Hepatocyte (in vitro differentiated cells): ENCODE results near the gene POLE4. TPM values are rescaled to one million over a fixed set of nuclear protein-coding genes. Genes with fewer than 3 reads are reported as not detected.

Experiments
- DNase-seq: peaks from one replicate; pipeline ENCODE4 v3.0.0-alpha.2; 2016; ENCODE audit warnings: low spot score
- H2AFZ ChIP-seq: fragments of 200-600 bp; sonication (generic); 2 replicates; pipeline ENCODE4 v1.6.0; 2016; ENCODE audit warnings: antibody characterized with exemption, mild to moderate bottlenecking
- H3K27ac ChIP-seq: fragments of 200-600 bp; sonication (generic); 2 replicates; pipeline ENCODE4 v1.5.1; 2016; ENCODE audit warnings: mild to moderate bottlenecking
- H3K27me3 ChIP-seq: fragments of 200-600 bp; sonication (generic); 2 replicates; pipeline ENCODE4 v1.6.1; 2016
- H3K36me3 ChIP-seq: fragments of 200-600 bp; sonication (generic); replicated peaks from 2 replicates; pipeline ENCODE4 v1.5.1; 2016; ENCODE audit warnings: low read depth; ENCODE audit not compliant: insufficient read depth
- H3K4me1 ChIP-seq: fragments of 200-600 bp; sonication (generic); 2 replicates; pipeline ENCODE4 v1.5.1; 2016; ENCODE audit warnings: mild to moderate bottlenecking, moderate library complexity; ENCODE audit not compliant: insufficient read depth
- H3K4me2 ChIP-seq: fragments of 200-600 bp; sonication (generic); 2 replicates; pipeline ENCODE4 v1.6.0; 2016
- H3K4me3 ChIP-seq: fragments of 200-600 bp; sonication (generic); 2 replicates; pipeline ENCODE4 v1.5.1; 2016; ENCODE audit warnings: mild to moderate bottlenecking
- H3K79me2 ChIP-seq: fragments of 200-600 bp; sonication (generic); 2 replicates; pipeline ENCODE4 v1.6.0; 2017; ENCODE audit warnings: mild to moderate bottlenecking
- H3K9me2 ChIP-seq: fragments of 200-600 bp; sonication (generic); replicated peaks from 2 replicates; pipeline ENCODE4 v1.6.0; 2017; ENCODE audit warnings: mild to moderate bottlenecking; ENCODE audit not compliant: insufficient read depth
- H3K9me3 ChIP-seq: fragments of 200-600 bp; sonication (generic); 2 replicates; pipeline ENCODE4 v1.5.1; 2016; ENCODE audit warnings: low read depth, mild to moderate bottlenecking
- H4K20me1 ChIP-seq: fragments of 200-600 bp; sonication (generic); 2 replicates; pipeline ENCODE4 v1.6.0; 2016; ENCODE audit warnings: mild to moderate bottlenecking; ENCODE audit not compliant: insufficient read depth, poor library complexity, severe bottlenecking
- CTCF ChIP-seq: fragments of 200-600 bp; sonication (generic); IDR thresholded peaks from 2 replicates; pipeline ENCODE4 v1.5.1; 2016; ENCODE audit warnings: antibody characterized with exemption, mild to moderate bottlenecking; ENCODE audit not compliant: poor library complexity
- EZH2 ChIP-seq: fragments of 200-600 bp; sonication (generic); IDR thresholded peaks from 2 replicates; pipeline ENCODE4 v1.6.1; 2016; ENCODE audit warnings: antibody characterized with exemption, mild to moderate bottlenecking, borderline replicate concordance
- EZH2phosphoT487 ChIP-seq: fragments of 200-600 bp; sonication (generic); IDR thresholded peaks from one replicate; pipeline ENCODE4 v1.6.1; 2018; ENCODE audit warnings: antibody characterized with exemption, mild to moderate bottlenecking, low read depth, moderate library complexity; ENCODE audit not compliant: unreplicated experiment, severe bottlenecking
- WGBS: methylation state at CpG from one replicate; pipeline ENCODE4 v1.1.6; 2016; ENCODE audit warnings: low lambda C conversion rate; ENCODE audit errors: missing lambda C conversion rate; 5-methylcytosine and 5-hydroxymethylcytosine counted together
- polyA plus RNA-seq: library from polyadenylated mRNA; unstranded; fragments of >200 nt; fragmentation: Nextera tagmentation; extraction: Ambion mirVana; gene quantifications from 2 replicates; pipeline ENCODE4 v1.2.1, GENCODE V29; 2016
- total RNA-seq: library from RNA; depleted of rRNA; stranded (reverse); fragments of >200 nt; gene quantifications from 2 replicates; pipeline ENCODE4 v1.2.3, GENCODE V29; 2014

POLE4 gene
- total and polyA plus RNA-seq, 2 experiments from 2014 or later, result 20.8 to 160 TPM

- no peaks in the 10 kb centered on the region for H3K36me3 ChIP-seq
- H3K4me2 ChIP-seq, result no peak overlapping the region
- H3K4me1 ChIP-seq, result no peaks in the 10 kb centered on the region
- H3K4me3 ChIP-seq, result no peak overlapping the region
- no peak for TF ChIP-seq EZH2
- TF ChIP-seq CTCF, result no peak
- no peak for TF ChIP-seq EZH2phosphoT487
- H3K9me2 ChIP-seq, result no peaks in the 10 kb centered on the region
- DNase-seq, result no peak
- no peaks in the 10 kb centered on the region for H3K27me3 ChIP-seq
- H2AFZ ChIP-seq, result no peak overlapping the region
- H3K79me2 ChIP-seq, result no peaks in the 10 kb centered on the region
- no peak overlapping the region for H3K27ac ChIP-seq
- H3K9me3 ChIP-seq, result no peaks in the 10 kb centered on the region
- WGBS, result 93% methylated on average over 4 of the region's 4 CpGs
- H4K20me1 ChIP-seq, result no peaks in the 10 kb centered on the region
Measured at GRCh38 chr2:75007061-75007460, 48.6 kb downstream of the POLE4 start.

GRCh38 chr2:75007819-75008218 lies 49.4 kb downstream of the POLE4 start:
- Histone ChIP-seq H3K4me1 (no peaks in the 10 kb centered on the region), H3K9me3 (no peaks in the 10 kb centered on the region), H3K9me2 (no peaks in the 10 kb centered on the region), H4K20me1 (no peaks in the 10 kb centered on the region), H2AFZ (no peak overlapping the region), H3K4me3 (no peak overlapping the region), H3K27me3 (no peaks in the 10 kb centered on the region), H3K36me3 (no peaks in the 10 kb centered on the region), H3K4me2 (no peak overlapping the region), H3K79me2 (no peaks in the 10 kb centered on the region), H3K27ac (no peak overlapping the region)
- WGBS, result 88% methylated on average over 4 of the region's 4 CpGs
- DNase-seq, result no peak
- TF ChIP-seq EZH2, result no peak
- no peak for TF ChIP-seq EZH2phosphoT487
- no peak for TF ChIP-seq CTCF

- WGBS, result 93% methylated on average over 1 of the region's 1 CpG
- no peaks in the 10 kb centered on the region for H3K4me1 ChIP-seq
- H3K4me2 ChIP-seq, result no peak overlapping the region
- no peak overlapping the region for H2AFZ ChIP-seq
- no peaks in the 10 kb centered on the region for H3K27me3 ChIP-seq
- no peaks in the 10 kb centered on the region for H3K9me2 ChIP-seq
- H3K9me3 ChIP-seq, result no peaks in the 10 kb centered on the region
- no peak for TF ChIP-seq EZH2
- TF ChIP-seq CTCF, result no peak
- no peak for TF ChIP-seq EZH2phosphoT487
- no peak overlapping the region for H3K4me3 ChIP-seq
- H3K27ac ChIP-seq, result no peak overlapping the region
- H3K79me2 ChIP-seq, result no peaks in the 10 kb centered on the region
- H3K36me3 ChIP-seq, result no peaks in the 10 kb centered on the region
- no peaks in the 10 kb centered on the region for H4K20me1 ChIP-seq
- DNase-seq, result no peak
Measured at GRCh38 chr2:75010571-75010970, 52.1 kb downstream of the POLE4 start.

- H4K20me1 ChIP-seq, result no peaks in the 10 kb centered on the region
- no peak overlapping the region for H3K4me2 ChIP-seq
- H3K27me3 ChIP-seq, result no peaks in the 10 kb centered on the region
- no peaks in the 10 kb centered on the region for H3K9me3 ChIP-seq
- no peak overlapping the region for H3K4me3 ChIP-seq
- H2AFZ ChIP-seq, result no peak overlapping the region
- no peak for DNase-seq
- no peaks in the 10 kb centered on the region for H3K36me3 ChIP-seq
- 90% methylated on average over 8 of the region's 8 CpGs for WGBS
- no peak overlapping the region for H3K27ac ChIP-seq
- no peaks in the 10 kb centered on the region for H3K9me2 ChIP-seq
- no peaks in the 10 kb centered on the region for H3K79me2 ChIP-seq
- H3K4me1 ChIP-seq, result no peaks in the 10 kb centered on the region
- TF ChIP-seq EZH2phosphoT487, result no peak
- no peak for TF ChIP-seq CTCF
- no peak for TF ChIP-seq EZH2
Measured at GRCh38 chr2:75012080-75012479, 53.6 kb downstream of the POLE4 start.
